Epithelial cell of prostate (primary cell): ENCODE data around the gene STYXL1.
"Not testable (repeated sequence)": the region's sequence is repeated elsewhere in the genome, so short reads cannot be mapped to it uniquely, and the experiment has no call there.

Experiments used
- DNase-seq: peaks from one replicate; pipeline ENCODE4 v3.0.0-alpha.2; 2011; ENCODE audit warnings: low read depth, low spot score
- H3K27ac ChIP-seq: fragments of 450-650 bp; 2 replicates; pipeline ENCODE4 v1.5.1; 2017; ENCODE audit warnings: mild to moderate bottlenecking

The STYXL1 gene, protein sequence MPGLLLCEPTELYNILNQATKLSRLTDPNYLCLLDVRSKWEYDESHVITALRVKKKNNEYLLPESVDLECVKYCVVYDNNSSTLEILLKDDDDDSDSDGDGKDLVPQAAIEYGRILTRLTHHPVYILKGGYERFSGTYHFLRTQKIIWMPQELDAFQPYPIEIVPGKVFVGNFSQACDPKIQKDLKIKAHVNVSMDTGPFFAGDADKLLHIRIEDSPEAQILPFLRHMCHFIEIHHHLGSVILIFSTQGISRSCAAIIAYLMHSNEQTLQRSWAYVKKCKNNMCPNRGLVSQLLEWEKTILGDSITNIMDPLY

DNA sequence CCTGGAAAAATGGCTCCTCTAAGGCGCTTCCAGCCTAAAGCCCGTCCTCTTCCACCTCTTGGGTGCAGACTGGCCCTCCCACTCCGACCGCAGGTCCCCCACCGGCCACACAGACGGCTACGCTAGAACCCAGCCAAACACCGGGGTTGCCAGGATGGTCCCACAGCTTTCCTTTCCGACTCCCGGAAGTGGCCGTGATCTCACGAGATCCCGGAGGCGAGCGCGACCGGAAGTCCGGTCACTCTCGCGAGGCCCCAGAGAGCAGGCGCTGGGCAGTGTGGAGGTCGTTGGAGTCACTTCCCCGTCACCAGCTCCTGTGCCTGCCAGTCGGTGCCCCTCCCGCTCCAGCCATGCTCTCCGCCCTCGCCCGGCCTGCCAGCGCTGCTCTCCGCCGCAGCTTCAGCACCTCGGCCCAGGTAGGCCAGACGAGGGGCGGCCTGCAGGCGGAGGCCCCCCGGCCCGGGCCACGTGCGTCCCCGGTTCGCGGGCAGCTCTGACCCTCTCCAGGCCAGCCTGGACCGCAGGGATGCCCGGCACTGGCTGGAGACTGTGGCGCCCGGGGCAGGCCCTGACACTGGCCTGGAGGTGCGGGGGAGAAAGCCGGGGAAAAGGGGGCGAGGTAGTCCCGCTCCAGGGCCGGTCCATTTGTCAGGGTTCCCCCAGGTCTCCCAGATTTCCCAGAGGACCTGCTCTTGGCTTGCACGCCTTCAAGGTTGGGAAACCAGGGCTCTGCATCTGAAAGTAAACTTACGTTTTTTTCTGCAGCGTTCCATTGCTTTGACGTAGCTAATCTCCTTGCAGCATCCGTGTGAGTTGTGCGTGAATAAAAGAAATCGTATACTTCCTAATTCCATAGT, at the start of gene STYXL1, which contains the start of gene MDH2:
Gene STYXL1, minus strand, starts transcription at position 190 of the 857 bp plus-strand sequence. CDS start 17,477 bp downstream, outside the sequence.
Gene MDH2, plus strand, starts transcription at position 296 of the 857 bp plus-strand sequence. Its CDS starts 55 bp downstream, at position 351.
- H3K27ac ChIP-seq = peak within 1 kb of the TSS; percentile 93
- peak; percentile 76 for DNase-seq

DNA sequence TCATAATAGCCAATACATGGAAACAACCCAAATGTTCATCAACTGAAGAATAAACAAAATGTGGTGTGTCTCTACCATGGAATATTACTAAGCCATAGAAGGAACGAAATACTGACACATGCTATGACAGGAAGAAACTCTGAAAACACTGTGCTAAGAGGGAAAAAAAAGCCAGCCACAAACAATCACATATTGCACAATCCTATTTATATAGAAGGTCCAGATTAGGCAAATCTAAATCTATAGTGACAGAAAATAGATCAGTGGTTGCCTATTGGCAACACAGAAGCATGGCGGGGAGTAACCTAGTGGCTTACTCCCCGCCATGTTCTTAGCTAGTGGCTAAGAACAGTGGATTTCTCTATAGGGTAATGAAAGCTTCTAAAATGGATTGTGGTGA, 48.1 kb upstream of the STYXL1 start:
- no peak for DNase-seq
- H3K27ac ChIP-seq = no peak overlapping the region

GRCh38 chr7:76094326-76094725, 46.5 kb upstream of the STYXL1 start:
- H3K27ac ChIP-seq, DNase-seq: not testable (repeated sequence)

DNA sequence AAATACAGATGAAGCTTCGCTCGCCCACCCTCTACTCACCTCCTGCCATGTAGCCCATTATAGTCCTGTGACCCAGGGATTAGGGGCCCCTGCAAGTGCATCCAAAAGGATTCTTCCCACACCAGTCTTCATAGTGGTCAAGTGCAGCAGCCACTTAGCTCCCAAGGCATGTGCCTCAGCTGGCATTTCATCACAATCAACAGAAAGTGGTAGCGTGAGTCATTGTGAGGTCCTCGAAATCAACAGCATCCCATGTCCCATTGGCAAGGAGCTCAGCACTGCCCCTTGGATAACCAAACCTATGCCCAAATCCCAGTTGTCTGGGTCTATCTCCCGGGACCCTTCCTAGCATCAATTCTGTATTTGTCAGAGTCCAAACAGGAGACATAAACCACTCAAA, 45.7 kb upstream of the STYXL1 start:
- not testable (repeated sequence) for H3K27ac ChIP-seq, DNase-seq

- no peak for DNase-seq
- H3K27ac ChIP-seq = peak overlapping the region; percentile 8
Observed at GRCh38 chr7:76091506-76091905, 43.7 kb upstream of the STYXL1 start.

- DNase-seq = no peak
- H3K27ac ChIP-seq = peak overlapping the region; percentile 99
Observed at GRCh38 chr7:76089865-76090475, 42.2 kb upstream of the STYXL1 start.

GRCh38 chr7:76087362-76087791, 39.6 kb upstream of the STYXL1 start:
- H3K27ac ChIP-seq = peak overlapping the region; percentile 99
- DNase-seq = peak; percentile 90

DNA sequence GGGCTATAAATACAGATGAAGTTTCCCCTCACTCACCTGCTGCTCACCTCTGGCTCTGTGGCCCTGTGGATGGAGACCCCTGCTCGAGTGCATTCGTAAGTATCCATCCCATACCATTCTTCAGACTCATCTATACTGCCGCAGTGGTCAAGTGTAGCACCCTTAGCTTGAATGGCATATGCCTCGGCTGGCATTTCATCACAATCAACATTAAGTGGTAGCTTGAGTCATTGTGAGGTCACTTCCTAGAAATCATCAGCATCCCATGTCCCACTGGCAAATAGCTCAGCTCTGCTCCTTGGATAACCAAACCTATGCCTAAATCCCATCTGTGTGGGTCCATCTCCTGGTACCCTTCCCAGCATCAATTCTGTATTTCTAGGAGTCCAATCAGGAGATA, 38.3 kb upstream of the STYXL1 start:
- DNase-seq = no peak

DNA sequence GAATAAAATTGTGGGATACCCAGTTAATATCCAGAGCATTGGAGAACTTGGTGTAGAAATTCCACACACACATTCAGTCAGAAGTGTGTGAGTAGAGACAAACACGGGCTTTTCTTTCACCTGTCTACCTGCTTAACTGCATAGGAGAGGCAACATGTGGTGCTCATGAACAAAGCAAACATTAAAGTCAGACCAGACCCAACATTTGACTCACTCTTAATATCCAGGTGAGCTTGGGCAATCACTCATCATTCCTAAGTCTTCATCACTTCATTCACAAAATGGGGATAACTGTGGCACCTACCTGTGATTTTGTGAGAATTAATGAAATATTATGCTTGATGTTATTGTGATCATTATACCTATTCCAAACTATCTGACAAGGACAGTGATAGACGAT, 36.3 kb upstream of the STYXL1 start:
- not testable (repeated sequence) for DNase-seq

More for the DNA sequence above, 38.3 kb upstream of the STYXL1 start:
- peak overlapping the region; percentile 99 for H3K27ac ChIP-seq

GRCh38 chr7:76080204-76080603, 32.4 kb upstream of the STYXL1 start:
- no peak overlapping the region for H3K27ac ChIP-seq
- DNase-seq = no peak

More for the DNA sequence above, 36.3 kb upstream of the STYXL1 start:
- peak overlapping the region; percentile 99 for H3K27ac ChIP-seq

DNA sequence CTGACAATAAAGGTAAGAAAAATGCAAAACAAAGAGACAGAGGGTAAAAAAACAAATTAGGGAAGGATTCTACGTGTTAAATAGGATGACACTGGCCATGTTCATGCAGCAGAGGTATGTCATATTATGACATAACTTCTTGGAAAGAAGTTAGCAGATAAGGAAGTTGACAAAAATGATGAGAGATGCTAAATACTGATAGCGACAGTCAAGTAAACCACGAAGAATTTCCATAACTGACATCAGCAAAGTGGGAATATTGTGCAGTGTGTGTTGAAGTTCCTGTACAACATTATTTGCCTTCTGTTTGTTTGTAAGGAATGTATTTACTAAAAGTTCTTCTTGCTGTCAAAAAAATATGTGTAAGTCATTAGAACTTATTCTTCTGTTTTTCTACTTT, 29.6 kb upstream of the STYXL1 start:
- no peak for DNase-seq
- H3K27ac ChIP-seq = no peak overlapping the region

GRCh38 chr7:76076995-76077394, 29.2 kb upstream of the STYXL1 start:
- no peak for DNase-seq
- H3K27ac ChIP-seq = peak overlapping the region; percentile 61

DNA sequence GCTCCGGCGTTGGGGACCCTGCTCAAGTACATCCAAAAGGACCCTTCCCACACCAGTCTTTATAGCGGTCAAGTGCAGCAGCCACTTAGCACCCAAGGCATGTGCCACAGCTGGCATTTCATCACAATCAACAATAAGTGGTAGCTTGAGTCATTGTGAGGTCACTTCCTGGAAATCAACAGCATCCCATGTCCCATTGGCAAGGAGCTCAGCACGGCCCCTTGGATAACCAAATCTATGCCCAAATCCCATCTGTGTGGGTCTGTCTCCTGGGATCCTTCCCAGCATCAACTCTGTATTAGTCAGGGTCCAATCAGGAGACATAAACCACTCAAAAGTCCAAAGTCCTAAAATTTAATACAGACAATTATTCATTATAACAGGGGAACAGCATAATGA, 27.2 kb upstream of the STYXL1 start:
- peak overlapping the region; percentile 61 for H3K27ac ChIP-seq
- DNase-seq = no peak

GRCh38 chr7:76074306-76074971, 26.6 kb upstream of the STYXL1 start:
- peak overlapping the region; percentile 61 for H3K27ac ChIP-seq
- no peak for DNase-seq

DNA sequence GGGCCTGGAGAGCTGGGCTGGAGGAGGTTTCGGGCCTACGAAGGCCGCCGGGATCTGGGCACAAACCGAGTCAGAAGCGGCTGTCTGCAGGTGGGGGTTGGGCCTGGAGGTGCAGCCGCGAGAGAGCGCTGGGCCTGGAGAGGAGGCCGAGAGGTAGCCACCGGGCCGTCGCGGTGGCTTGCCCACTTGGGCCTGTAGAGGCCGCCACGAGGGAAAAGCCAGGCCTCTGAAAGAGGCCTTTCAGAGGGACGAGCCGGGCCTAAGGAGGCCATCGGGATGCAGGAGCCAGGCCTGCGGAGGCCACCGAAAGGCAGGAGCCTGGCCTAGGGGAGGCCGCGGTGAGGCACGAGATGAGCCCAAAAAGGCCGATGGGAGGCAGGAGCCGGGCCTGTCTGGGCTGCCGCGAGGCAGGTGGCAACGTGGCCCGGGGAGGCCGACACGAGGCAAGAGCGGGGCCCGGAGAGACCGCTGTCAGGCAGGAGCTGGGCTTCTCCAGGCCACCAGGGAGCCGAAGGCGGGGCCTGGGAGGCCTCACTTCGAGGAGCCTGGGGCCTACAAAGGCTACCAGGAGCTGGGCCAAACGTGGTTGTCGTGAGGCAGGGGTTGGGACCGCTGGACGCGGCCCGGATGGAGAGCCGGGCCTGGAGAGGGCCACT, 25.7 kb upstream of the STYXL1 start:
- no peak for DNase-seq
- H3K27ac ChIP-seq = no peak overlapping the region

DNA sequence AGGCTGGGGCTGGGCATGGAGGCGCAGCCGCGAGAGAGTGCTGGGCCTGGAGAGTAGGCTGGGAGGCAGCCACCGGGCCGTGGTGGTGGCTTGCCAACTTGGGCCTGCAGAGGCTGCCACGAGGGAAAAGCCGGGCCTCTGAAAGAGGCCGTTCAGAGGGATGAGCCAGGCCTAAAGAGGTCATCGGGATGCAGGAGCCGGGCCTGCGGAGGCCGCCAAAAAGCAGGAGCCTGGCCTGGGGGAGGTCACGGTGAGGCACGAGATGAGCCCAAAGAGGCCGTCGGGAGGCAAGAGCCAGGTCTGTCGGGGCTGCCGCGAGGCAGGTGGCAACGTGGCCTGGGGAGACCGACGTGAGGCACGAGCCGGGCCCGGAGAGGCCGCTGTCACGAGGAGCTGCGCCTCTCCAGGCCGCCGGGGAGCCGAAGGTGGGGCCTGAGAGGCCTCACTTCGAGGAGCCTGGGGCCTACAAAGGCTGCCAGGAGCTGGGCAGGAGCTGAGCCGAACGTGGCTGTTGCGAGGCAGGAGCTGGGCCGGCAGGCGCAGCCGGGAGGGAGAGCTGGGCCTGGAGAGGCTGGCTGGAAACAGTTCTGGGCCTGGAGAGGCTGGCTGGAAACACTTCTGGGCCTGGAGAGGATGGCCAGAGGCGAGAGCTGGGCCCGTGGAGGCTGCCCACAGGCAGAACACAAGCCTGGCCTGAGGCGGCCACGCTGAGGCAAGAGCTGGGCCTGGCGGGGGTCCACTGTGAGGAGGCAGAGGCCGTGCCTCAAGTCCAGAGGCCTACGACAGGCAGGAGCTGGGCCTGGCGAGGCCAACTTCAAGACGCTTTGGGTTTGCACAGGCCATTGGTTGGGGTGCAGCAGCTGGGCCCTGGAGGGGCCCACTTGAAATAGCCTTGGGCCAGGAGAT, 24.7 kb upstream of the STYXL1 start:
- H3K27ac ChIP-seq = no peak overlapping the region
- no peak for DNase-seq

GRCh38 chr7:76071316-76072242, 23.8 kb upstream of the STYXL1 start:
- DNase-seq = no peak
- no peak overlapping the region for H3K27ac ChIP-seq

- DNase-seq = peak; percentile 87
- H3K27ac ChIP-seq = peak overlapping the region; percentile 27
Observed at GRCh38 chr7:76069238-76069638, 21.4 kb upstream of the STYXL1 start.
